Keratinocyte (primary cell): Measurements from ENCODE around the gene UCN2. TPM values are rescaled to one million over a fixed set of nuclear protein-coding genes. Genes with fewer than 3 reads are reported as not detected.

Experiments used
- DNase-seq: peaks from one replicate; pipeline ENCODE4 v3.0.0-alpha.2; 2011; ENCODE audit warnings: low read depth, missing footprints, low spot score
- FAIRE-seq: peaks from 2 replicates; lab custom pipeline; 2011; peaks lifted over from hg19 to GRCh38; lab: Jason Lieb, UNC
- H2AFZ ChIP-seq: 2 replicates; pipeline ENCODE4 v1.6.0; 2012; ENCODE audit warnings: low read length, control low read depth, inconsistent platforms; ENCODE audit not compliant: control insufficient read depth
- H3K27ac ChIP-seq: 2 replicates; pipeline ENCODE4 v1.5.1; 2011; ENCODE audit warnings: low read length; ENCODE audit not compliant: control insufficient read depth, insufficient read depth
- H3K27me3 ChIP-seq: 3 replicates; pipeline ENCODE4 v1.6.0; 2011; ENCODE audit warnings: low read length; ENCODE audit not compliant: control insufficient read depth, insufficient read depth; ENCODE audit errors: extremely low read depth
- H3K36me3 ChIP-seq, 2 experiments: 2 replicates in 1 of 2; 3 replicates in 1 of 2; pipeline ENCODE4 v1.5.1; 2011; ENCODE audit warnings: low read length in 2 of 2, mild to moderate bottlenecking in 1 of 2; ENCODE audit not compliant: control insufficient read depth in 2 of 2, insufficient read depth in 2 of 2; ENCODE audit errors: extremely low read depth in 1 of 2
- H3K4me1 ChIP-seq: 3 replicates; pipeline ENCODE4 v1.5.1; 2011; ENCODE audit warnings: low read length; ENCODE audit not compliant: control insufficient read depth, insufficient read depth; ENCODE audit errors: extremely low read depth
- H3K4me2 ChIP-seq: 3 replicates; pipeline ENCODE4 v1.6.0; 2011; ENCODE audit warnings: low read depth, low read length; ENCODE audit not compliant: control insufficient read depth, insufficient read depth; ENCODE audit errors: extremely low read depth
- H3K4me3 ChIP-seq, 3 experiments: fragments of 200-600 bp in 1 of 3; sonication (generic) in 1 of 3; 2 replicates in 2 of 3; 3 replicates in 1 of 3; pipeline ENCODE4 v1.5.1; 2011 to 2016; ENCODE audit warnings: low read length in 3 of 3, mild to moderate bottlenecking in 3 of 3, control low read depth in 2 of 3, inconsistent platforms in 1 of 3, low read depth in 1 of 3, mixed read lengths in 1 of 3, mixed run types in 1 of 3, moderate library complexity in 1 of 3; ENCODE audit not compliant: control insufficient read depth in 2 of 3, insufficient read depth in 2 of 3; ENCODE audit errors: extremely low read depth in 1 of 3
- H3K79me2 ChIP-seq: 2 replicates; pipeline ENCODE4 v1.6.0; 2012; ENCODE audit warnings: low read length; ENCODE audit not compliant: control insufficient read depth, insufficient read depth
- H3K9ac ChIP-seq: 3 replicates; pipeline ENCODE4 v1.6.0; 2011; ENCODE audit warnings: low read length; ENCODE audit not compliant: control insufficient read depth, insufficient read depth; ENCODE audit errors: extremely low read depth
- H3K9me1 ChIP-seq: 3 replicates; pipeline ENCODE4 v1.6.0; 2011; ENCODE audit warnings: low read length; ENCODE audit not compliant: control insufficient read depth, insufficient read depth; ENCODE audit errors: extremely low read depth
- H3K9me3 ChIP-seq: 2 replicates; pipeline ENCODE4 v1.5.1; 2012; ENCODE audit warnings: low read depth, low read length; ENCODE audit not compliant: control insufficient read depth
- H4K20me1 ChIP-seq: 3 replicates; pipeline ENCODE4 v1.6.0; 2011; ENCODE audit warnings: low read length; ENCODE audit not compliant: control insufficient read depth, insufficient read depth; ENCODE audit errors: extremely low read depth
- CTCF ChIP-seq, 3 experiments: IDR thresholded peaks in 1 of 3; conservative IDR thresholded peaks in 1 of 3; optimal IDR thresholded peaks in 1 of 3; 2 replicates in 2 of 3; 3 replicates in 1 of 3; pipeline versions ENCODE3 to v1.5.1; 2011; ENCODE audit warnings: low read length in 3 of 3, mild to moderate bottlenecking in 3 of 3, moderate library complexity in 2 of 3, control low read depth in 1 of 3, inconsistent platforms in 1 of 3; ENCODE audit not compliant: insufficient read depth in 2 of 3; ENCODE audit errors: extremely low read depth in 1 of 3
- EZH2 ChIP-seq: IDR thresholded peaks from one replicate; pipeline ENCODE4 v1.6.1; 2012; ENCODE audit warnings: inconsistent platforms, mild to moderate bottlenecking, low read length, moderate library complexity
- dilution Hi-C: fragments of 300-500 bp; cut with MboI; formaldehyde crosslinking; loops from one replicate; pipeline ENCODE4 v1.7.0; 2020; ENCODE audit warnings: low sequenced_read_pairs; ENCODE audit not compliant: extremely low pct_ligation_motif_present
- polyA plus RNA-seq, 5 experiments: library from polyadenylated mRNA; depleted of rRNA in 3 of 5; stranded (reverse) in 3 of 5; stranded (forward) in 1 of 5; unstranded in 1 of 5; fragments of >200 nt; gene quantifications; 1 replicate in 1 of 5; 2 replicates in 3 of 5; 3 replicates in 1 of 5; pipeline versions ENCODE4 v1.2.1 to v1.2.3, GENCODE V29; 2011 to 2012; ENCODE audit warnings: missing spikeins in 2 of 5, low read depth in 1 of 5, low replicate concordance in 1 of 5

UCN2 gene
- polyA plus RNA-seq, 1 donor (not counting 4 experiments of a cell fraction or from before 2014, with no cell fraction given), result 5.7 TPM

DNA sequence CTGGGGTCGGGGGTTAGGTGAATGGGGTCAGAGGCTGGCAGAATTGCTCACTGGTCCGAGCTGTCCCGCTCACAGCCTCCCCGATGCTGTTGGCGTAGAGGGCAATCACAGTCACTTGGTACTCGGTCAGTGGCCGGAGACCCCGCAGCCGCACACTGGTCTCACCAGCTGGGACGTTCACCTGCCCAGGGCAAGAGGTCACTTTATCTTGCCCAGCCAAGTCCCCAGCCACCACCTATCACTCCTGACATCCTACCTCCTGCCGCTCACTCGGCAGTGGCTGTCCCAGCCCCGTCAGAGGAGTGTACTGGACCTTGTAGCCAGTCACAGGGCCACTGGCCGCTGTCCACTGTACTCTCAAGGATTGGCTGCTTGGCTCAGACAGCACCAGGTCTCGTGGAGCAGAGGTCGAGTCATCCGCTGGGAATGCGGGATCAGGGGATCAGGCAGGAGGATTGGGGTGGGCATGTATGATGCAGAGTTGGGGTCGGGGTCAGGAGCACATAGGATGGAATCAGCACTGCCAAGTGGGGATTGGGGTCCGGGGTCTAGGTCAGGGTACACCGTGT, 29.0 kb upstream of the UCN2 start:
- dilution Hi-C loops, result no loop called here
- no peak for FAIRE-seq
- H3K4me3 ChIP-seq, result peak overlapping the region; percentile 60 to 95 (median 91)

DNA sequence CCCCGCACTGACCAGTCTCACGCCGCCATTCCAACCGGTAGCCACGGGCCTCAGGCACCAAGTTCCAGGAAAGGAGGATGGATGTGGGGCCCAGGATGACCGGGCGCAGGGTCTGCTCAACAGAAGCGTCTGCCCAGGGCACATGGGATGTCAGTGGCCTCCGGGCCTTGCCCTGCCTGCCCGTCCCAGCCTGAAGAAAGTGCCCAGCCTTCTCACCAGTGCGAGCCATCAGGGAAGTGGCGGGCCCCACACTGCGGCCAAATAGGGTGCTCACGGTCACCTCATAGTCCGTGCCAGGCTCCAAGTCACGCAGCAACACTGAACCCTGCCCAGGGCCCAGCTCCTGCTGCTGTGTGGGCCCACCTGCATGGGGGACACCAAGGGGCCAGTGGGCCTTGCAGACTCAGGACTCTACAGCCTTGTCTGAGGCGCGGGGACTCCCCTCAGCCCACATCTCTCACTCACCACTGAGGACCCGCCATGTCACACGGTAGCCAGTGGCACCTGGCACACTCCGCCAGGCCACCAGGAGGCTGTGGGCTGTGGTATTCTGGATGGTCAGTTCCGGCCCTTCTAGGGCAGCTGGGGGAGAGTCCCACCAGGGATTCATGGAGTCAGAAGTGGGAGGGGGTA, 28.4 kb upstream of the UCN2 start:
- H3K9me1 ChIP-seq, result peaks cover 2% of the 10 kb centered on the region
- TF ChIP-seq EZH2 (no peak), CTCF (optimal IDR thresholded peaks at IDR 0.05 in 1 of 3, IDR thresholded peaks at IDR 0.05 in 1 of 3, conservative IDR thresholded peaks at IDR 0.05 in 1 of 3; ENCODE audit: extremely low read depth in 1 of 3, insufficient read depth in 2 of 3, low read length in 3 of 3) (no peak)
- H3K4me1 ChIP-seq, result peaks cover 47% of the 10 kb centered on the region
- H2AFZ ChIP-seq, result no peak overlapping the region
- DNase-seq, result no peak
- peaks cover 30% of the 10 kb centered on the region for H4K20me1 ChIP-seq
- H3K4me3 ChIP-seq, result peak overlapping the region in 1 of 3 experiments; percentile 7
- H3K9ac ChIP-seq, result peak overlapping the region; percentile 15
- peaks cover 80% of the 10 kb centered on the region for H3K79me2 ChIP-seq
- H3K9me3 ChIP-seq, result no peaks in the 10 kb centered on the region
- H3K27ac ChIP-seq, result no peak overlapping the region
- dilution Hi-C loops, result no loop called here
- no peak for FAIRE-seq
- H3K27me3 ChIP-seq, result no peaks in the 10 kb centered on the region
- H3K36me3 ChIP-seq, result peaks cover 47 to 65% of the 10 kb centered on the region in 2 experiments
- H3K4me2 ChIP-seq, result peak overlapping the region; percentile 37

More for the DNA sequence above, 29.0 kb upstream of the UCN2 start:
- TF ChIP-seq CTCF (optimal IDR thresholded peaks at IDR 0.05 in 1 of 3, IDR thresholded peaks at IDR 0.05 in 1 of 3, conservative IDR thresholded peaks at IDR 0.05 in 1 of 3; ENCODE audit: extremely low read depth in 1 of 3, insufficient read depth in 2 of 3, low read length in 3 of 3) (no peak), EZH2 (no peak)
- Histone ChIP-seq H3K9me1 (peaks cover 2% of the 10 kb centered on the region), H3K79me2 (peaks cover 74% of the 10 kb centered on the region), H3K9ac (peak overlapping the region; percentile 93), H4K20me1 (peaks cover 25% of the 10 kb centered on the region), H3K27me3 (no peaks in the 10 kb centered on the region), H3K36me3 (peaks cover 41 to 65% of the 10 kb centered on the region in 2 experiments), H3K4me1 (peaks cover 53% of the 10 kb centered on the region), H3K4me2 (peak overlapping the region; percentile 98), H3K9me3 (no peaks in the 10 kb centered on the region), H2AFZ (no peak overlapping the region), H3K27ac (no peak overlapping the region)
- DNase-seq, result no peak
